ENCODE data around the gene UNC45B. TPM values are rescaled to one million over a fixed set of nuclear protein-coding genes. Genes with fewer than 3 reads are reported as not detected.
"Not testable (repeated sequence)": the region's sequence is repeated elsewhere in the genome, so short reads cannot be mapped to it uniquely, and the experiment has no call there.

The UNC45B gene
- total RNA-seq, 1 donor from 2014 or later: 0.77 TPM

DNA sequence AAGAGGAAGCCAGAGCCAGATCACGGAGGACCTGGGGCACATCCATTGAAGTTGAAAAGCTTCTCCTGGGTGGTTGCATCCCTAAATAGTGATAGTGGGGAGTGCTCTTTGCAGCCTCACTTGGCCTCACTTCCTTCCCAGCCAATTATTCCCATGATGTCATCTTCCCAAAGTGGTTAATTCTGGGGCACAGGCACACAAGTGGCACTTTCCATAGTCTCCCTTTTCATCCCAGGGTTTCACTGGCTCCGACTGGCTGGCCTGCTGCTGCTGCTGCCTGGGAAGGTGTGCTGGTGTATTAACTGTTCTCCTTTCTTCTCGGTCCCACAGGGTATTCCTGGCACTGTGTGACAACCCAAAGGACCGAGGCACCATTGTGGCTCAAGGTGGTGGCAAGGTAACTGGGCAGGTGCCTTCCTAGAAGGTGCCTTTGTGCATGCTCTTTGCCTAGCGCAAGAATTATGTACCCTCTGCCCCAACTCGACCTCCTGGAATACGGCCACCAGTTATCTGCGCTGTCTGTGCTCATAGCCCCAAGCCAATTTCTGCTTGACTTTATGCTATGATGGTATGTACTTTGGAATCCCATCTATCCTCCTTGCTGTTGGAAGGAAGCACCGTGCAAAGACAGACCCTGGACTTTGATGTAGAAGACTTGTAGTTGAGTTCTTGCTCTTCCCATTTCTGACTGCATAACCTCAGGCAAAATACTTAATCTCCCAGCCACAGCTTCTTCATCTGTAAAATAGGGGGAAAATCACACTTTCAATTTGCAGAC lies 28.2 kb downstream of the UNC45B start:
- peaks cover 11% of the 10 kb centered on the region for H3K4me1 ChIP-seq
- TF ChIP-seq, protein P1, sequence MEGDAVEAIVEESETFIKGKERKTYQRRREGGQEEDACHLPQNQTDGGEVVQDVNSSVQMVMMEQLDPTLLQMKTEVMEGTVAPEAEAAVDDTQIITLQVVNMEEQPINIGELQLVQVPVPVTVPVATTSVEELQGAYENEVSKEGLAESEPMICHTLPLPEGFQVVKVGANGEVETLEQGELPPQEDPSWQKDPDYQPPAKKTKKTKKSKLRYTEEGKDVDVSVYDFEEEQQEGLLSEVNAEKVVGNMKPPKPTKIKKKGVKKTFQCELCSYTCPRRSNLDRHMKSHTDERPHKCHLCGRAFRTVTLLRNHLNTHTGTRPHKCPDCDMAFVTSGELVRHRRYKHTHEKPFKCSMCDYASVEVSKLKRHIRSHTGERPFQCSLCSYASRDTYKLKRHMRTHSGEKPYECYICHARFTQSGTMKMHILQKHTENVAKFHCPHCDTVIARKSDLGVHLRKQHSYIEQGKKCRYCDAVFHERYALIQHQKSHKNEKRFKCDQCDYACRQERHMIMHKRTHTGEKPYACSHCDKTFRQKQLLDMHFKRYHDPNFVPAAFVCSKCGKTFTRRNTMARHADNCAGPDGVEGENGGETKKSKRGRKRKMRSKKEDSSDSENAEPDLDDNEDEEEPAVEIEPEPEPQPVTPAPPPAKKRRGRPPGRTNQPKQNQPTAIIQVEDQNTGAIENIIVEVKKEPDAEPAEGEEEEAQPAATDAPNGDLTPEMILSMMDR (IDR thresholded peaks at IDR 0.05): no peak
- ATAC-seq: no peak
- no peak overlapping the region for H3K27ac ChIP-seq
- no peak for DNase-seq
- no peak overlapping the region for H3K4me3 ChIP-seq
- no peaks in the 10 kb centered on the region for H3K9me3 ChIP-seq
- intact Hi-C loops (cut with DNase I): no loop called here
- H3K36me3 ChIP-seq: no peaks in the 10 kb centered on the region
- H3K27me3 ChIP-seq (ENCODE audit: low read depth): no peaks in the 10 kb centered on the region

DNA sequence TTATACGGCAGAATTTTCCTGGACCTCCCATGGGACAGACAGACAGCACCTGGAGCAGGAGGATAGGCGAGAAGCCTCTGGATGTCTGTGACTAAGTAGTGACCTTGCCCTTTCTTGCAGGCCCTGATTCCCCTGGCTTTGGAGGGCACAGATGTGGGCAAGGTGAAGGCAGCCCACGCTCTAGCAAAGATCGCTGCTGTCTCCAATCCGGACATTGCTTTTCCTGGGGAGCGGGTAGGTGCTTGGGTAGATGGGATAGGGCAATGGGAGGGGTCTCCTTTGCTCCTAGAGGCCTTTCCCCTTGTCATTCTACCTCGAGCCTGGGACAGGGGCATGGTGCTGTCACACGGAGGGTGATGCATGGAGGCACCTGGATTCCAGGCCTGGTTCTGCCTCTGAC lies 29.3 kb downstream of the UNC45B start:
- no peaks in the 10 kb centered on the region for H3K27me3 ChIP-seq (ENCODE audit: low read depth)
- DNase-seq: no peak
- ATAC-seq: no peak
- no peaks in the 10 kb centered on the region for H3K36me3 ChIP-seq
- H3K4me1 ChIP-seq: peaks cover 3% of the 10 kb centered on the region
- TF ChIP-seq, protein P1 (IDR thresholded peaks at IDR 0.05): no peak
- intact Hi-C loops (cut with DNase I): no loop called here
- no peak overlapping the region for H3K27ac ChIP-seq
- H3K9me3 ChIP-seq: no peaks in the 10 kb centered on the region
- no peak overlapping the region for H3K4me3 ChIP-seq

- ATAC-seq; H3K4me3 ChIP-seq; H3K4me1 ChIP-seq; H3K27ac ChIP-seq; H3K36me3 ChIP-seq; DNase-seq; H3K27me3 ChIP-seq (ENCODE audit: low read depth); H3K9me3 ChIP-seq; intact Hi-C loops (cut with DNase I): not testable (repeated sequence)
Observed at GRCh38 chr17:35179379-35179778, 31.8 kb downstream of the UNC45B start.

DNA sequence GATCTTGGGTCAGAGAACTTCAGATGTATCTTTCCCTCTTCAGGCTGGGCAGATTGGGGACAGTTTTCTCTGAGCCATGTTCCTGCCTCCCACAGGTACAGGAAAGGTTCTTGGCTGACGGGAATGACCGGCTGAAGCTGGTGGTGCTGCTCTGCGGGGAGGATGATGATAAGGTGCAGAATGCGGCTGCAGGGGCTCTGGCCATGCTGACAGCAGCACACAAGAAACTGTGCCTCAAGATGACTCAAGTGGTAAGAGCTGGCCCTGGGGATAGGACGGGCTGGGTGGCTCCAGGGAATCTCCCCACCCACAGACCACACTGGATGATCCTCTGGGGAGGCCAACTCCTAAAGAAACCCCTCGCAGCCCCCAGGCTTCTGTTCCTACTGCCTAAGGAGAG lies 35.7 kb downstream of the UNC45B start:
- ATAC-seq: no peak
- TF ChIP-seq, protein P1 (IDR thresholded peaks at IDR 0.05): no peak
- H3K9me3 ChIP-seq: no peaks in the 10 kb centered on the region
- intact Hi-C loops (cut with DNase I): no loop called here
- no peaks in the 10 kb centered on the region for H3K27me3 ChIP-seq (ENCODE audit: low read depth)
- no peak overlapping the region for H3K4me3 ChIP-seq
- no peak overlapping the region for H3K27ac ChIP-seq
- no peaks in the 10 kb centered on the region for H3K36me3 ChIP-seq
- peaks cover 3% of the 10 kb centered on the region for H3K4me1 ChIP-seq
- DNase-seq: no peak

- H3K27me3 ChIP-seq (ENCODE audit: low read depth): no peaks in the 10 kb centered on the region
- no peak for DNase-seq
- no peak overlapping the region for H3K4me3 ChIP-seq
- intact Hi-C loops (cut with DNase I): no loop called here
- no peak overlapping the region for H3K27ac ChIP-seq
- no peak for ATAC-seq
- TF ChIP-seq, protein P1 (IDR thresholded peaks at IDR 0.05): no peak
- H3K9me3 ChIP-seq: no peaks in the 10 kb centered on the region
- no peaks in the 10 kb centered on the region for H3K36me3 ChIP-seq
- H3K4me1 ChIP-seq: peaks cover 9% of the 10 kb centered on the region
Observed at GRCh38 chr17:35184274-35184673, 36.7 kb downstream of the UNC45B start.

DNA sequence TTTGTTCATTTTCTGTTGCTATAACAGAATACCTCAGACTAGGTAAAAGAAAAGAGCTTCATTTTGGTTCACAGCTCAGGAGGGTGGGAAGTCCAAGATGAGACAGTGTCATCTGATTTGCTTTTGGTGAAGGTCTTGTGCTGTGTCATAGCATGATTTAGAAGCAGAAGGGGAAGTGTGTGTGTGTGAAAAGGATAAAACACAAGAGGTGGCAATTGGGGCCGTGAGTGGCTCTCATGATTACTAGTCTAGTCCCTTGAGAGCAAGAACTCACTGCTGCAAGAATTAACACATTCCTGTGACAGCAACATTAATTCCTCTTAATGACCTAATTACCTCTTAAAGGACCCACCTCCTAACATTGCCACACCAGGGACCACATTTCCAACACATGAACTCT lies 38.2 kb downstream of the UNC45B start:
- TF ChIP-seq, protein P1 (IDR thresholded peaks at IDR 0.05): no peak
- no peak overlapping the region for H3K27ac ChIP-seq
- H3K4me1 ChIP-seq: peaks cover 9% of the 10 kb centered on the region
- no peaks in the 10 kb centered on the region for H3K36me3 ChIP-seq
- no peaks in the 10 kb centered on the region for H3K9me3 ChIP-seq
- H3K27me3 ChIP-seq (ENCODE audit: low read depth): no peaks in the 10 kb centered on the region
- no peak for DNase-seq
- no peak for ATAC-seq
- no peak overlapping the region for H3K4me3 ChIP-seq
- intact Hi-C loops (cut with DNase I): no loop called here
